Measurements from ENCODE around the gene NBPF1. TPM values are rescaled to one million over a fixed set of nuclear protein-coding genes. Genes with fewer than 3 reads are reported as not detected.
"Not testable (repeated sequence)": the region's sequence is repeated elsewhere in the genome, so short reads cannot be mapped to it uniquely, and the experiment has no call there.

NBPF1 gene
- total RNA-seq, 1 donor from 2014 or later, result 83.8 TPM

- not testable (repeated sequence) for DNase-seq
Measured at GRCh38 chr1:16621681-16622315, 8.4 kb upstream of the NBPF1 start.

GRCh38 chr1:16621300-16621658 lies 7.9 kb upstream of the NBPF1 start:
- DNase-seq, result no peak

GRCh38 chr1:16619803-16620501 lies 6.6 kb upstream of the NBPF1 start:
- DNase-seq, result not testable (repeated sequence)

GRCh38 chr1:16618719-16619118 lies 5.4 kb upstream of the NBPF1 start:
- DNase-seq, result no peak

GRCh38 chr1:16617778-16618580 lies 4.6 kb upstream of the NBPF1 start:
- DNase-seq, result no peak

- DNase-seq, result no peak
Measured at GRCh38 chr1:16617114-16617631, 3.8 kb upstream of the NBPF1 start.

GRCh38 chr1:16615253-16616252 lies 2.2 kb upstream of the NBPF1 start:
- DNase-seq, result no peak

- no peak for DNase-seq
Measured at GRCh38 chr1:16614361-16615252, 1.2 kb upstream of the NBPF1 start.

- DNase-seq, result peak; percentile 96
Measured at GRCh38 chr1:16612332-16613172, 812 bp downstream of the NBPF1 start.

GRCh38 chr1:16611981-16612331 lies 1.4 kb downstream of the NBPF1 start:
- DNase-seq, result not testable (repeated sequence)

GRCh38 chr1:16611164-16611563 lies 2.2 kb downstream of the NBPF1 start:
- DNase-seq, result not testable (repeated sequence)

GRCh38 chr1:16610553-16610952 lies 2.8 kb downstream of the NBPF1 start:
- not testable (repeated sequence) for DNase-seq

- not testable (repeated sequence) for DNase-seq
Measured at GRCh38 chr1:16609761-16610160, 3.6 kb downstream of the NBPF1 start.

GRCh38 chr1:16608838-16609560 lies 4.4 kb downstream of the NBPF1 start:
- no peak for DNase-seq

- DNase-seq, result not testable (repeated sequence)
Measured at GRCh38 chr1:16607853-16608815, 5.2 kb downstream of the NBPF1 start.

- DNase-seq, result no peak
Measured at GRCh38 chr1:16607433-16607851, 5.9 kb downstream of the NBPF1 start.

GRCh38 chr1:16606666-16607432 lies 6.5 kb downstream of the NBPF1 start:
- not testable (repeated sequence) for DNase-seq
